ENCODE results near the gene SLX9.

SLX9 gene

GRCh38 chr21:44931501-44932407 is 8.1 kb upstream of the SLX9 start:
- no peak for DNase-seq

DNA sequence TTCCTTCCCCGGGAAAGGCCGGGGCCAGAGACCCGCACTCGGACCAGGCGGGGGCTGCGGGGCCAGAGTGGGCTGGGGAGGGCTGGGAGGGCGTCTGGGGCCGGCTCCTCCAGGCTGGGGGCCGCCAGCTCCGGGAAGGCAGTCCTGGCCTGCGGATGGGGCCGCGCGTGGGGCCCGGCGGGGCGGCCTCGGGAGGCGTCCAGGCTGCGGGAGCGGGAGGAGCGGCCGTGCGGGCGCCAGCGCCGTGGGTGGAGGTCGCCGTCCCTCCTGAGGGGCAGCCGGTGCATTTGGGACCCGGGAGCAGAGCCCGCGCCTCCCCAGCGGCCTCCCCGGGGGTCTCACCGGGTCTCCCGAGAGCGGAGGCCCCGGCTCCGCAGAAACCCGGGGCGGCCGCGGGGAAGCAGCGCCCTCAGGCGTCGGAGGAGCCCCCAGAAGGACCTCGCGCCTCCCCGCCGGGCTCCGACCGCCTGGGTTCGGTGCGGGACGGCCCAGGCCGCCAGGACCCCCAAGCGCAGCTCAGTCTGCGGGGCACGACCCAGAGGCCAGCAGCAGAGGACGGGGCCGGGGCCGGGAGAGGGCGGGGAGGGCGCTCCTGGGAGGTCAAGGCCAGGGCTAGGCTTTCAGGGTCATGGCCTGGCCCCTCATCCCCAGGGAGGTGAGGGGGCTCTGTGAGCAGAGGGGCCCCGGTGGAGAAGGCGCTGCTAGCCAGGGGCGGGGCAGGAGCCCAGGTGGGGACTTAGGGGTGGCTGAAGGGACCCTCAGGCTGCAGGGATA is 7.2 kb upstream of the SLX9 start:
- DNase-seq = peak; percentile 42

GRCh38 chr21:44933199-44933917 is 6.5 kb upstream of the SLX9 start:
- DNase-seq = no peak

- no peak for DNase-seq
These were observed 5.9 kb upstream of the SLX9 start for GRCh38 chr21:44933918-44934260.

DNA sequence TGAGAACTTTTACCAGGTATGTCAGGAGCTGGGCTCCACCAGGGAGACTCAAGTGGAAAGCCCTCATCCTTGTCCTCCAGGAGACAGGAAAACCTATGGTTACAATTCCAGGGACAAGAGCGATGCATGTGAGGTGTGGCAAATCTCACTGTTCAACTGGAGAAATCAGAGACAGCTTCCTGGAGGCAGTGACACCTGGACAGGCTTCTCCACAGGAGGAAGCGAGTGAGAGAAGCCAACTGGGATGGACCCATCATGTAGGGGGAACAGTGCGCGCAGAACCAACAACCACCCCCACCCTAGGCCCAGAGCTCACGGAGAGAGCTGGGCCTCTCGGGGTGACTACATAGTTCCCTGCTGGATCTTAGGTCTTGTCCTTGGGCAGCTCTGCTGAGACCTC is 5.6 kb upstream of the SLX9 start:
- DNase-seq = no peak

GRCh38 chr21:44934797-44935532 is 4.9 kb upstream of the SLX9 start:
- DNase-seq = no peak

- DNase-seq = no peak
These were observed 4.3 kb upstream of the SLX9 start for GRCh38 chr21:44935533-44935927.

DNA sequence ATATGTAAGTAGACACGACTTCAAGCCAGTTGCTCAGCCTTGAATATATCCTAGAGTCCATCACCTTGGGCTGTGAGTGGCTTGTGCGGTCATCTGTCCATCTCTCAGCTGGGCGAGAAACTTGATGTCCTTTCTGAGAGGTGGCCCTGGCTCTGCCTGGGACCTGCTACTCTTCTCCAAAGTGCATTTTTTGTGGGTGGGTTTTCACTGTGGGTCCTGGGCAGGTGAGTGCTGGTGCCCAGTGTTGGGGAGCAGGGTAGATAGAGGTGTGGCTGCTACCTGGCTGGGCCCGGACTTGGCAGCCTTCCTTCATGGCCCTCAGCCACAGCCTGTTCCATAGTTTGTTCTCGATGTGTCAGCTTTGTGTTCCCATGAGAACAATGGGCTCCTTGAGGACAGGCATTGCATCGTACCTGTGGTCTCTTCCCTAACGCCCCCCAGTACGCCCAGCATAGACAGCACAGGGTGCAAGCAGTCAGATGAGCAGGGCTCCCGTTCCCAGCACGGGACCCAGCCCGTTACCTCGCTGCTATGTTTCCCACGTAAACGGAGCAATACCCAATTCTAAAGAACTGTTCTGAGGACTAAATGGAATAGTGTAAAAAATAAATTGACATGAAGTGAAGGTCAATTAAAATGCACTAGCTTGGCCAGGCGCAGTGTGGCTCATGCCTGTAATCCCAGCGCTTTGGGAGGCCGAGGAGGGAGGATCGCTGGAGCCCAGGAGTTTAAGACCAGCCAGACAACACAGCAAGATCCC is 877 bp upstream of the SLX9 start:
- DNase-seq = no peak

GRCh38 chr21:44940116-44940631 is 345 bp downstream of the SLX9 start:
- DNase-seq = no peak

DNA sequence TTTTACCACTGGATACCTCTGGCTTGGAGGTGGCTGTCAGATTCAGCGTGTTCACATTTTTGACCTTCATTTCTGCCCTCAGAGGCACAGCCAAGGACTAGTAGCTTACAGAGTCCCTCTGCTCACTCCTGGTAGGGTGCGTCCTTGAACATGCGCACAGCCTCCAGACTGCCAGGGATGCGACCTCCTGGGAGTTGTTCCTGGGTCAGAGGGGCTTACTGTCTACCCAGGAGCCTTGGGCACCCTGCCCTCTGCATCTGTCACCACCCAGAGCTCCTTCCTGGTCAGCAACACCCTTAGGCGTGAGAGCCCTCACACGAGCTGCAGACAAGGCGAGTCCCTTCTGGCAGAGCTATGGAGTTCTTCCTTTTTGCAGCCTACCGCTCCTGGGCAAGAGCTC is 1.7 kb downstream of the SLX9 start:
- no peak for DNase-seq

DNA sequence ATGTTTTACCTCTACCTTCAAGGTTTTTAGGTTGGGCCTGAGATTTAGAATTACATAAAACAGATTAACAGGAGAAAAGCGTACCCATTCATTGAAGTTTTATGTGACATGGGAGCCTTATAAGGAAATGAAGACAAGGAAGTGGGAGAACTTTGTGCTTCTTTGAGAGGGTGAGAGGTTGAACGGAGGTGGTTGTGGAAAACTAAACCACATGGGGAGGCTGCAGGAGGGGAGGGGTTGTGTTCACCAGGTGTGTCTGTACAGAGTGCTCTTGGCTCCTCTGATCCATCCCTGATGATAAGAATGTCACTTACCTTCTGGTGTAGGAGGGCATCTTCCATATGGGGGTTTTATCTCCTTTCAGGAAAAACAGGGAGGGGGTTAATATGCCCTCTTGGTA is 2.7 kb downstream of the SLX9 start:
- no peak for DNase-seq

DNA sequence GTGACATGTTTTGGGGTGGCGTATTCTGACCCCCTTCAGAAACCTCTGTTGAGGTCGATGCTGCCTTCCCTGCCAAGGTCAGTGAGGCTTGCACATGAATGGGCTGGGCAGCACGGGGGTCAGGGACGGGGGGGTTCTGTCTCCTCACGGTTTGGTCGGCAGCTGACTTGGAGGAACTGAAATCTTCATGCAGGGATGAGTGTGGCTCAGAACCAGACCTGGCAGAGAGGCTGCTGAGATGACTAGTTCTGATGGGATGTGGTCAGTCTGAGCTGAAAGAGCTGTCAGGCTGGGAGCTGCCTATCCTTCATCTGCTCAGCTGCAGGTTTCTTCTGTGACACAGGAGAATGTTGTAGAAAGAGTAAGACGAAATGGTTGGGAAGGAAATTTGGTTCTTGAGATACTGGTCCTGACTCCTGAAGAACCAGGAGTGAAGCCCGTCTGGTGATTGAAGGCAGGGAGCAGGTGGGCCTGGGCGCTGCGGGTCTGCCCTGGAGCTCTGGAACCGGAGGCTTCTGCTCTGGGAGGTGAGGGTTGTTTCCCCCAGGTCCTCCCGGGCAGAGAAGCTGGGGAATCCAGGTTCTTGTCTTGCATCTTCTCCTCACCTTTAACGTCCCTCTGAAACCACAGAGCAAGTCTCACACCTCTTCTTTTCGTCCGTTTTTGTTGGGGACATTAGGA is 3.3 kb downstream of the SLX9 start:
- no peak for DNase-seq

- no peak for DNase-seq
These were observed 4.1 kb downstream of the SLX9 start for GRCh38 chr21:44943686-44944550.

DNA sequence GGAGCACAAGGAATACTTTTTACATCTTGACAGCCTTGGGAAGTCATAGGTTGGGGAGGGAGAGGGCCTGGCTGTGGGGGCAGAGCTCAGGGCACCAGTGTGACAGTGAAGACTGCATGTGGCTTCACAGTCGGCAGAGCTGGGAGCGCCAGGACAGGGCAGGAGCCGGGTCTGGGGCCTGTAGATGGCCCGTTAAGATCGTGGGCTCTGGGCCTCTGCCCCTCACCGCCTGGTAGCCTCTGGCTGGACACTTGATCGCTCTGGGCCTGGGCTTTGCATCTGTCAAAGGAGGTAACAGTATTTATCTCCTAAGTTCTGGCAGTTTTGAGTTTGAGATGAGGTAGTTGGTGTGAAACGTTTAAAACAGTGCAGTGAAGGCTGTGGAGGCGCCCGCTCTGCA is 4.8 kb downstream of the SLX9 start:
- DNase-seq = no peak

GRCh38 chr21:44946254-44947041 is 6.6 kb downstream of the SLX9 start:
- no peak for DNase-seq

GRCh38 chr21:44947111-44947929 is 7.5 kb downstream of the SLX9 start:
- DNase-seq = no peak

DNA sequence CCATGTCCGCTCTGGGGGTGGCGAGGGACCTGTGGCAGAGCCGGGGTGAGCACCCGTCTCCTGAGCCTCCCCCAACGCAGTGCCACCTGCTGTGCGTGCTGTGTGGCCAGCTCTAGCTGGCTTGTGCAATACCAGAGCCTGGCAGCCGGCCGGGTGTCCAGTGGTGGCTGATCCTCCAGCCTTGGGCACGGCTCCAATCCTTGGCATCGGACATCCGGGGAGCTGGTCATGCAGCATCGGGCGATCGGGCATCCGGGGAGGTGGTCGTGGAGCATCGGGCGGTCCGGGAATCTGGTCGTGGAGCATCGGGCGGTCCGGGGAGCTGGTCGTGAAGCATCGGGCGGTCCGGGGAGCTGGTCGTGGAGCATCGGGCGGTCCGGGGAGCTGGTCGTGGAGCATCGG is 8.1 kb downstream of the SLX9 start:
- no peak for DNase-seq

GRCh38 chr21:44948426-44949120 is 8.7 kb downstream of the SLX9 start:
- no peak for DNase-seq
